A673 (cell line): ENCODE measurements around the gene APBB2.

Experiments
- CTCF ChIP-seq: fragments of 300-800, 200-600 bp; sonication (generic); conservative IDR thresholded peaks from 2 replicates; pipeline ENCODE4 v1.5.1; 2017; ENCODE audit warnings: low read depth, mild to moderate bottlenecking, antibody characterized with exemption, low read length, moderate library complexity, mixed read lengths
- EZH2 ChIP-seq: fragments of 200-600 bp; sonication (generic); IDR thresholded peaks from 2 replicates; pipeline ENCODE4 v1.6.1; 2017; ENCODE audit warnings: borderline replicate concordance, low read depth, mild to moderate bottlenecking, mixed read lengths, antibody characterized with exemption, low read length; ENCODE audit not compliant: poor library complexity, severe bottlenecking

- TF ChIP-seq CTCF (no peak), EZH2 (no peak)
Observed at GRCh38 chr4:41103657-41104056, 110.7 kb downstream of the APBB2 start.
